ENCODE results near the gene ADGRF3. TPM values are rescaled to one million over a fixed set of nuclear protein-coding genes. Genes with fewer than 3 reads are reported as not detected.

Gene ADGRF3
- total and polyA plus RNA-seq, 2 of the 13 experiments (the other 11 are each of a cell fraction or from before 2014, with no cell fraction given): 0.40 to 1.5 TPM

DNA sequence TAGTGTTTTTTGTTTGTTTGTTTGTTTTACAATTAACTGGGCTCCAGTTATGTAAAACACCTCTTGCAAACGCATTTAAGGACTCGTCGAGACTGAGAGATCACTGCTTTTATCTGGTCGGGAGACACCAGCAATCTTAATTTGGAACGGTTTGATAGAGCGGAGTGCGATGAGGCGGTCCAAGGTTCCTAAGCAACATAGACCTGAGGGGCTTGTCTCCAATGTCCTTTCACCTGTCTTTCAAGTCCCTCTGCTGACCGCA, 1.4 kb downstream of the ADGRF3 start:
- ATAC-seq (no peak), DNase-seq (ENCODE audit: low spot score) (no peak), FAIRE-seq (no peak)
- Histone ChIP-seq H2AFZ (ENCODE audit: low read length) (no peak overlapping the region), H3K9me3 (ENCODE audit: low read length) (no peaks in the 10 kb centered on the region), H3K79me2 (ENCODE audit: insufficient read depth, low read length) (peaks cover 60% of the 10 kb centered on the region), H3K27ac (ENCODE audit: extremely low read length, insufficient read depth, low read length) (peak overlapping the region; percentile 97), H3K4me3 (replicated peaks in 1 of 3; ENCODE audit: insufficient read depth in 1 of 3, low read depth in 2 of 3, low read length in 3 of 3) (peak overlapping the region; percentile 70 to 96 (median 91)), H4K20me1 (ENCODE audit: insufficient read depth, low read length) (peaks cover 9% of the 10 kb centered on the region), H3K27me3 (ENCODE audit: control insufficient read depth in 1 of 2, insufficient read depth in 2 of 2, low read length in 2 of 2) (no peaks in the 10 kb centered on the region; a peak in 1 of 5 replicates), H3K4me2 (ENCODE audit: low read depth, low read length) (peak overlapping the region; percentile 95), H3K4me1 (ENCODE audit: insufficient read depth, low read length) (peaks cover 63% of the 10 kb centered on the region), H3K9ac (ENCODE audit: insufficient read depth, low read depth, low read length) (peak overlapping the region; percentile 98), H3K36me3 (replicated peaks in 1 of 2; ENCODE audit: control insufficient read depth in 1 of 2, insufficient read depth in 2 of 2, low read length in 2 of 2) (no peaks in the 10 kb centered on the region)
- TSS peak; percentile 98 for BruUV-seq (replicated peaks)
- in situ Hi-C loops (cut with HindIII; ENCODE audit: extremely low pct_ligation_motif_present, low pct_unique_long_range_greater_than_20kb): loop anchor here (25.0 kb wide), 1 partner anchor 358 kb away; the partner anchor contains the start of gene KIF3C
- POLR2A ChIA-PET: interaction anchor here (0.6 to 3.1 kb wide), 24 partner anchors 8 to 1097 kb away, joined by 3 to 52 read pairs (median 4); partner anchors contain the start of genes ASXL2, HADHA, HADHB and KIF3C
- CTCF ChIA-PET (ENCODE audit: low intra/inter-chr PET ratio, low total read pairs): no interaction called here
- under 1% methylated on average over 9 of the region's 9 CpGs for WGBS (ENCODE audit: low lambda C conversion rate)
- intact Hi-C loops (cut with micrococcal nuclease; ENCODE audit: unreplicated experiment): loop anchor here (5.0 kb wide), 1 partner anchor 122 kb away; no protein-coding TSS in a partner anchor
- TF ChIP-seq MAF1 (CRISPR knock-in tag; IDR thresholded peaks at IDR 0.05; ENCODE audit: borderline replicate concordance) (peak; percentile 1; the same call in 1 of the 2 replicates), SMYD3 (CRISPR knock-in tag; IDR thresholded peaks at IDR 0.05) (no peak), ZNF839 (CRISPR knock-in tag; IDR thresholded peaks at IDR 0.05; ENCODE audit: borderline replicate concordance) (no peak), ZNF430 (CRISPR knock-in tag; IDR thresholded peaks at IDR 0.05) (0 out of 2 replicates have a peak, but pooled peaks have one; percentile 12), ZNF772 (CRISPR knock-in tag; IDR thresholded peaks at IDR 0.05) (no peak), STAG1 (CRISPR knock-in tag; IDR thresholded peaks at IDR 0.05) (no peak), MBD4 (IDR thresholded peaks at IDR 0.05; ENCODE audit: borderline replicate concordance, low read length) (0 out of 2 replicates have a peak, but pooled peaks have one; percentile 73), FOXK1 (CRISPR knock-in tag; IDR thresholded peaks at IDR 0.05; ENCODE audit: borderline replicate concordance, low read depth) (no peak), ZBTB43 (CRISPR knock-in tag; conservative IDR thresholded peaks at IDR 0.05) (no peak), CC2D1A (CRISPR knock-in tag; IDR thresholded peaks at IDR 0.05) (no peak), ZNF431 (CRISPR knock-in tag; IDR thresholded peaks at IDR 0.05; ENCODE audit: borderline replicate concordance, low read depth) (no peak), IKZF1 (IDR thresholded peaks at IDR 0.05) (no peak), ZNF577 (CRISPR knock-in tag; IDR thresholded peaks at IDR 0.05; ENCODE audit: borderline replicate concordance, low read depth) (0 out of 2 replicates have a peak, but pooled peaks have one; percentile 22)
- TF ChIP-seq, protein P1, sequence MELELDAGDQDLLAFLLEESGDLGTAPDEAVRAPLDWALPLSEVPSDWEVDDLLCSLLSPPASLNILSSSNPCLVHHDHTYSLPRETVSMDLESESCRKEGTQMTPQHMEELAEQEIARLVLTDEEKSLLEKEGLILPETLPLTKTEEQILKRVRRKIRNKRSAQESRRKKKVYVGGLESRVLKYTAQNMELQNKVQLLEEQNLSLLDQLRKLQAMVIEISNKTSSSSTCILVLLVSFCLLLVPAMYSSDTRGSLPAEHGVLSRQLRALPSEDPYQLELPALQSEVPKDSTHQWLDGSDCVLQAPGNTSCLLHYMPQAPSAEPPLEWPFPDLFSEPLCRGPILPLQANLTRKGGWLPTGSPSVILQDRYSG (CRISPR knock-in tag; IDR thresholded peaks at IDR 0.05): no peak
- TF ChIP-seq, protein P2, sequence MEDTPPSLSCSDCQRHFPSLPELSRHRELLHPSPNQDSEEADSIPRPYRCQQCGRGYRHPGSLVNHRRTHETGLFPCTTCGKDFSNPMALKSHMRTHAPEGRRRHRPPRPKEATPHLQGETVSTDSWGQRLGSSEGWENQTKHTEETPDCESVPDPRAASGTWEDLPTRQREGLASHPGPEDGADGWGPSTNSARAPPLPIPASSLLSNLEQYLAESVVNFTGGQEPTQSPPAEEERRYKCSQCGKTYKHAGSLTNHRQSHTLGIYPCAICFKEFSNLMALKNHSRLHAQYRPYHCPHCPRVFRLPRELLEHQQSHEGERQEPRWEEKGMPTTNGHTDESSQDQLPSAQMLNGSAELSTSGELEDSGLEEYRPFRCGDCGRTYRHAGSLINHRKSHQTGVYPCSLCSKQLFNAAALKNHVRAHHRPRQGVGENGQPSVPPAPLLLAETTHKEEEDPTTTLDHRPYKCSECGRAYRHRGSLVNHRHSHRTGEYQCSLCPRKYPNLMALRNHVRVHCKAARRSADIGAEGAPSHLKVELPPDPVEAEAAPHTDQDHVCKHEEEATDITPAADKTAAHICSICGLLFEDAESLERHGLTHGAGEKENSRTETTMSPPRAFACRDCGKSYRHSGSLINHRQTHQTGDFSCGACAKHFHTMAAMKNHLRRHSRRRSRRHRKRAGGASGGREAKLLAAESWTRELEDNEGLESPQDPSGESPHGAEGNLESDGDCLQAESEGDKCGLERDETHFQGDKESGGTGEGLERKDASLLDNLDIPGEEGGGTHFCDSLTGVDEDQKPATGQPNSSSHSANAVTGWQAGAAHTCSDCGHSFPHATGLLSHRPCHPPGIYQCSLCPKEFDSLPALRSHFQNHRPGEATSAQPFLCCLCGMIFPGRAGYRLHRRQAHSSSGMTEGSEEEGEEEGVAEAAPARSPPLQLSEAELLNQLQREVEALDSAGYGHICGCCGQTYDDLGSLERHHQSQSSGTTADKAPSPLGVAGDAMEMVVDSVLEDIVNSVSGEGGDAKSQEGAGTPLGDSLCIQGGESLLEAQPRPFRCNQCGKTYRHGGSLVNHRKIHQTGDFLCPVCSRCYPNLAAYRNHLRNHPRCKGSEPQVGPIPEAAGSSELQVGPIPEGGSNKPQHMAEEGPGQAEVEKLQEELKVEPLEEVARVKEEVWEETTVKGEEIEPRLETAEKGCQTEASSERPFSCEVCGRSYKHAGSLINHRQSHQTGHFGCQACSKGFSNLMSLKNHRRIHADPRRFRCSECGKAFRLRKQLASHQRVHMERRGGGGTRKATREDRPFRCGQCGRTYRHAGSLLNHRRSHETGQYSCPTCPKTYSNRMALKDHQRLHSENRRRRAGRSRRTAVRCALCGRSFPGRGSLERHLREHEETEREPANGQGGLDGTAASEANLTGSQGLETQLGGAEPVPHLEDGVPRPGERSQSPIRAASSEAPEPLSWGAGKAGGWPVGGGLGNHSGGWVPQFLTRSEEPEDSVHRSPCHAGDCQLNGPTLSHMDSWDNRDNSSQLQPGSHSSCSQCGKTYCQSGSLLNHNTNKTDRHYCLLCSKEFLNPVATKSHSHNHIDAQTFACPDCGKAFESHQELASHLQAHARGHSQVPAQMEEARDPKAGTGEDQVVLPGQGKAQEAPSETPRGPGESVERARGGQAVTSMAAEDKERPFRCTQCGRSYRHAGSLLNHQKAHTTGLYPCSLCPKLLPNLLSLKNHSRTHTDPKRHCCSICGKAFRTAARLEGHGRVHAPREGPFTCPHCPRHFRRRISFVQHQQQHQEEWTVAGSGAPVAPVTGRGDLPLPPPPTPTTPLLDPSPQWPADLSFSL (CRISPR knock-in tag; IDR thresholded peaks at IDR 0.05): no peak
